ENCODE results near the gene ZSCAN1. TPM values are rescaled to one million over a fixed set of nuclear protein-coding genes. Genes with fewer than 3 reads are reported as not detected.

The ZSCAN1 gene
- total and polyA plus RNA-seq, 2 of the 4 experiments (the other 2 are of a cell fraction) = not detected

DNA sequence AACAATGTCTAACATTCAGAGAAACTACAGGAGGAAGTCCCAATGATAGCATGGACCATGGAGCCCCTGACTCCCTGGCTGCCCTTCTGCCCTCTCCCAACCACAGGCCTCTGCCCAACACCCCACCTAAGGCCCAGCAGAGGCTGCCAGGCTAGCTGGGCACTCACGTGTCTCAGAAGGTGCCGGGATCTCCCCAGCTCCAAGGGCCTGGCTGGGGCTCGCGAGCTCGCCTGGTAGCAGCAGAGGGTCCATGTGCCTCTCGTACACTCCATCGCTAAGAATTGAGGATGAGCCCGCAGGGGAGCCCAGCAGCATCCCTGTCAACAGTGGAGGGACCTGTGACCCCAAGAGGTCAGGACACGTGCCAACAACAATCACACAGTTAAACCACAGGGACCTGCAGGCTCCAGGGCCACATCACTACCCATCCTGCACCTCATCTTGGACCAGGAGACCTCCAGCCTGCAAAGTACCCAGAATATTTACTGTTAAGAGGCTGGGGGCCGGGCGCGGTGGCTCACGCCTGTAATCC is 54.8 kb downstream of the ZSCAN1 start:
- H3K56ac ChIP-seq (ENCODE audit: extremely low read depth, insufficient read depth, low read length) = no peak overlapping the region
- no peak overlapping the region for H4K8ac ChIP-seq (ENCODE audit: low read depth in 2 of 2, low read length in 2 of 2)
- H3K9ac ChIP-seq (ENCODE audit: low read depth, low read length) = no peak overlapping the region
- H2AK9ac ChIP-seq (replicated peaks; ENCODE audit: low read depth, low read length, poor library complexity) = no peak overlapping the region
- H3K4me2 ChIP-seq (ENCODE audit: low read depth, low read length) = no peak overlapping the region
- H4K91ac ChIP-seq (ENCODE audit: insufficient read depth, low read depth, low read length) = no peak overlapping the region
- in situ Hi-C loops (cut with MboI; ENCODE audit: low sequenced_read_pairs) = no loop called here
- H3K9me1 ChIP-seq (ENCODE audit: insufficient read depth, low read length) = no peaks in the 10 kb centered on the region
- H2AFZ ChIP-seq (replicated peaks; ENCODE audit: low read length, poor library complexity) = no peak overlapping the region
- H3K36me3 ChIP-seq (ENCODE audit: control insufficient read depth, insufficient read depth, low read length) = peaks cover 35% of the 10 kb centered on the region
- no peak overlapping the region for H4K5ac ChIP-seq (ENCODE audit: low read depth, low read length)
- no peak overlapping the region for H2AK5ac ChIP-seq (ENCODE audit: low read depth, low read length)
- H4K20me1 ChIP-seq (ENCODE audit: insufficient read depth, low read length) = no peaks in the 10 kb centered on the region
- dilution Hi-C loops (cut with HindIII; ENCODE audit: low sequenced_read_pairs, unreplicated experiment) = no loop called here
- 86% methylated on average over 6 of the region's 13 CpGs; no CpG with 5 or more reads in 1 of the 2 experiments for WGBS, 2 experiments (ENCODE audit: extremely low coverage in 2 of 2, insufficient read length in 1 of 2)
- H3K27ac ChIP-seq (ENCODE audit: insufficient read depth, low read length) = no peak overlapping the region
- H3K14ac ChIP-seq (replicated peaks; ENCODE audit: low read depth, low read length) = no peak overlapping the region
- H3K4me1 ChIP-seq (ENCODE audit: control insufficient read depth, insufficient read depth, low read length) = no peaks in the 10 kb centered on the region
- no peak overlapping the region for H2BK5ac ChIP-seq (ENCODE audit: low read depth, low read length, poor library complexity, severe bottlenecking)
- CTCF ChIA-PET = no interaction called here
- intact Hi-C loops (cut with micrococcal nuclease) = no loop called here
- H3K27me3 ChIP-seq (ENCODE audit: control insufficient read depth, insufficient read depth, low read length) = no peaks in the 10 kb centered on the region
- H3K18ac ChIP-seq (ENCODE audit: low read depth, low read length) = no peak overlapping the region
- H3K9me3 ChIP-seq (ENCODE audit: control insufficient read depth, insufficient read depth, low read length) = peaks cover 84% of the 10 kb centered on the region
- H3K4me3 ChIP-seq (ENCODE audit: insufficient read depth, low read depth, low read length) = no peak overlapping the region
- no peaks in the 10 kb centered on the region for H3K79me1 ChIP-seq (ENCODE audit: low read depth in 1 of 2, low read length in 2 of 2)
- H3K4ac ChIP-seq (ENCODE audit: low read depth, low read length) = no peak overlapping the region
- H2BK120ac ChIP-seq (ENCODE audit: low read depth, low read length) = no peak overlapping the region
- ATAC-seq (ENCODE audit: low read depth) (no peak), DNase-seq (no peak)
- POLR2A ChIA-PET (ENCODE audit: unreplicated experiment) = no interaction called here
- H3K23ac ChIP-seq (ENCODE audit: low read depth, low read length) = no peak overlapping the region
- no TSS peak for BruUV-seq (replicated peaks)
- TF ChIP-seq NFE2L2 (IDR thresholded peaks at IDR 0.05; ENCODE audit: low read depth, low read length) = no peak
- no peak for TF ChIP-seq RFX5 (IDR thresholded peaks at IDR 0.05; ENCODE audit: low read depth, low read length)
- TF ChIP-seq, protein P1, sequence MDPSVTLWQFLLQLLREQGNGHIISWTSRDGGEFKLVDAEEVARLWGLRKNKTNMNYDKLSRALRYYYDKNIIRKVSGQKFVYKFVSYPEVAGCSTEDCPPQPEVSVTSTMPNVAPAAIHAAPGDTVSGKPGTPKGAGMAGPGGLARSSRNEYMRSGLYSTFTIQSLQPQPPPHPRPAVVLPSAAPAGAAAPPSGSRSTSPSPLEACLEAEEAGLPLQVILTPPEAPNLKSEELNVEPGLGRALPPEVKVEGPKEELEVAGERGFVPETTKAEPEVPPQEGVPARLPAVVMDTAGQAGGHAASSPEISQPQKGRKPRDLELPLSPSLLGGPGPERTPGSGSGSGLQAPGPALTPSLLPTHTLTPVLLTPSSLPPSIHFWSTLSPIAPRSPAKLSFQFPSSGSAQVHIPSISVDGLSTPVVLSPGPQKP (IDR thresholded peaks at IDR 0.05; ENCODE audit: borderline replicate concordance, low read depth, low read length) = no peak
- no peak for TF ChIP-seq POLR2A (IDR thresholded peaks at IDR 0.05; ENCODE audit: low read depth, low read length)
- no peak for TF ChIP-seq RAD21 (IDR thresholded peaks at IDR 0.05; ENCODE audit: low read length)
- TF ChIP-seq, protein P2, sequence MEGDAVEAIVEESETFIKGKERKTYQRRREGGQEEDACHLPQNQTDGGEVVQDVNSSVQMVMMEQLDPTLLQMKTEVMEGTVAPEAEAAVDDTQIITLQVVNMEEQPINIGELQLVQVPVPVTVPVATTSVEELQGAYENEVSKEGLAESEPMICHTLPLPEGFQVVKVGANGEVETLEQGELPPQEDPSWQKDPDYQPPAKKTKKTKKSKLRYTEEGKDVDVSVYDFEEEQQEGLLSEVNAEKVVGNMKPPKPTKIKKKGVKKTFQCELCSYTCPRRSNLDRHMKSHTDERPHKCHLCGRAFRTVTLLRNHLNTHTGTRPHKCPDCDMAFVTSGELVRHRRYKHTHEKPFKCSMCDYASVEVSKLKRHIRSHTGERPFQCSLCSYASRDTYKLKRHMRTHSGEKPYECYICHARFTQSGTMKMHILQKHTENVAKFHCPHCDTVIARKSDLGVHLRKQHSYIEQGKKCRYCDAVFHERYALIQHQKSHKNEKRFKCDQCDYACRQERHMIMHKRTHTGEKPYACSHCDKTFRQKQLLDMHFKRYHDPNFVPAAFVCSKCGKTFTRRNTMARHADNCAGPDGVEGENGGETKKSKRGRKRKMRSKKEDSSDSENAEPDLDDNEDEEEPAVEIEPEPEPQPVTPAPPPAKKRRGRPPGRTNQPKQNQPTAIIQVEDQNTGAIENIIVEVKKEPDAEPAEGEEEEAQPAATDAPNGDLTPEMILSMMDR (conservative IDR thresholded peaks at IDR 0.05; ENCODE audit: low read depth, low read length) = no peak
- TF ChIP-seq RCOR1 (IDR thresholded peaks at IDR 0.05; ENCODE audit: insufficient replicate concordance, low read length) = no peak
- TF ChIP-seq MAFK (IDR thresholded peaks at IDR 0.05; ENCODE audit: low read depth, low read length) = no peak
- no peak for TF ChIP-seq CHD1 (IDR thresholded peaks at IDR 0.05; ENCODE audit: low read depth, low read length)
- no peak for TF ChIP-seq CEBPB (IDR thresholded peaks at IDR 0.05; ENCODE audit: low read depth, low read length)
- H2BK15ac ChIP-seq (ENCODE audit: low read depth, low read length) = no peak overlapping the region
- H2BK20ac ChIP-seq (ENCODE audit: low read depth, low read length) = no peak overlapping the region
